ENCODE results near the gene ACTL10. TPM values are rescaled to one million over a fixed set of nuclear protein-coding genes. Genes with fewer than 3 reads are reported as not detected.
A peak's percentile ranks its signal among the peaks of the same experiment; 100 is the strongest.

ACTL10 gene
- total and polyA plus RNA-seq, 2 of the 4 experiments (the other 2 are of a cell fraction), result 0.18 to 0.43 TPM

DNA sequence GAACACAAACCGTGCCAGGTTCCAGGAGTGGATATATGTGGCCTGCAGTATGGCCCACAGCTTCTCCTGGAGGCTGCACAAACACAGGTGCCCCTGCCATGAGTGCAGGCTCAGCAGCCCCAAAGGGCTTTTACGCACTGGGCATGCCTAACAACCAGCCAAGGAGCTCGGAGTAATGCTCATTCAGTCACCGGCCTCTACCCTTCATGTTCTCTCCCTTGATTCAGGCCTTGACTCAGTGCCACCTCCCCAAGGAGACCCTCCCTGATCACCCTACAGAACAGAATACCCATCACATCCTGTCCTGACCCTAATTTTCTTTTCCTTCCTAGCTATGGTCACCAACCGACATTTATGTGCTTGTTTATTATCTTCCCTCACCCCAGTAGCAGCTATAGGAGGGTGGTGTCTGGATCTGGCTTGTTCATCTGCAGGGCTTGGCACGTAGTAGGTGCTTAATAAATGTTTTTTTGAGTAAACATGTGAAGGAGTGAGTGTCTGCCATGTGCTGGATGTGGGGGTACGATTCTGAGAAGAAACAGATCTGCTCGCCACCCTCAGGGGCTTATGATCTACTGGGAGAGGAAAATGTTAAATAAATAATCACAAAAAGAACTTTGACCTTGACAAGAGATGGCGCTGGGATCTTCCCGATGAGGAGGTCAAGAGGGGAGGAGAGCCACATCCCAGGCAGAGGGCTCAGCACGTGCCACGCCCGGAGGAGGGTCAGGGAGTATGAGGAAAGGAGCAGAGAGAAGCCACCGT, 44.1 kb downstream of the ACTL10 start:
- no peak overlapping the region for H2BK15ac ChIP-seq (ENCODE audit: low read depth, low read length)
- no peak overlapping the region for H2AFZ ChIP-seq (replicated peaks; ENCODE audit: low read length, poor library complexity)
- no peak overlapping the region for H2BK20ac ChIP-seq (ENCODE audit: low read depth, low read length)
- CTCF ChIA-PET, result no interaction called here
- H3K4me3 ChIP-seq (ENCODE audit: insufficient read depth, low read depth, low read length), result no peak overlapping the region
- BruUV-seq (replicated peaks), result no TSS peak
- DNase-seq, result no peak
- no peak overlapping the region for H3K18ac ChIP-seq (ENCODE audit: low read depth, low read length)
- no peaks in the 10 kb centered on the region for H3K9me3 ChIP-seq (ENCODE audit: control insufficient read depth, insufficient read depth, low read length)
- no peak overlapping the region for H3K27ac ChIP-seq (ENCODE audit: insufficient read depth, low read length)
- no peak overlapping the region for H4K8ac ChIP-seq (ENCODE audit: low read depth in 2 of 2, low read length in 2 of 2)
- H3K9ac ChIP-seq (ENCODE audit: low read depth, low read length), result no peak overlapping the region
- no peak overlapping the region for H2AK5ac ChIP-seq (ENCODE audit: low read depth, low read length)
- no peaks in the 10 kb centered on the region for H4K20me1 ChIP-seq (ENCODE audit: insufficient read depth, low read length)
- no peaks in the 10 kb centered on the region for H3K27me3 ChIP-seq (ENCODE audit: control insufficient read depth, insufficient read depth, low read length)
- intact Hi-C loops (cut with micrococcal nuclease) (no loop called here), dilution Hi-C loops (cut with HindIII; ENCODE audit: low sequenced_read_pairs, unreplicated experiment) (no loop called here), in situ Hi-C loops (cut with MboI; ENCODE audit: low sequenced_read_pairs) (no loop called here)
- H4K5ac ChIP-seq (ENCODE audit: low read depth, low read length), result no peak overlapping the region
- H3K36me3 ChIP-seq (ENCODE audit: control insufficient read depth, insufficient read depth, low read length), result peaks cover 8% of the 10 kb centered on the region; the same call in 1 of the 2 replicates
- H3K79me1 ChIP-seq (ENCODE audit: low read depth in 1 of 2, low read length in 2 of 2), result 0 out of 4 replicates have a peak, but pooled peaks cover 0 to 2% of the 10 kb centered on the region in 2 experiments
- H3K4me2 ChIP-seq (ENCODE audit: low read depth, low read length), result no peak overlapping the region
- H3K14ac ChIP-seq (replicated peaks; ENCODE audit: low read depth, low read length), result no peak overlapping the region
- H3K9me1 ChIP-seq (ENCODE audit: insufficient read depth, low read length), result 0 out of 2 replicates have a peak, but pooled peaks cover 8% of the 10 kb centered on the region
- H3K4ac ChIP-seq (ENCODE audit: low read depth, low read length), result no peak overlapping the region
- no peak overlapping the region for H3K23ac ChIP-seq (ENCODE audit: low read depth, low read length)
- no peak overlapping the region for H4K91ac ChIP-seq (ENCODE audit: insufficient read depth, low read depth, low read length)
- no peak for ATAC-seq (ENCODE audit: low read depth)
- WGBS, 2 experiments (ENCODE audit: extremely low coverage in 2 of 2, insufficient read length in 1 of 2), result 100% methylated on average over 1 of the region's 14 CpGs; no CpG with 5 or more reads in 1 of the 2 experiments
- peak overlapping the region; percentile 61 for H2AK9ac ChIP-seq (replicated peaks; ENCODE audit: low read depth, low read length, poor library complexity)
- no peak overlapping the region for H3K56ac ChIP-seq (ENCODE audit: extremely low read depth, insufficient read depth, low read length)
- TF ChIP-seq RAD21 (IDR thresholded peaks at IDR 0.05; ENCODE audit: low read length) (no peak), MXI1 (IDR thresholded peaks at IDR 0.05; ENCODE audit: borderline replicate concordance, low read depth, low read length) (no peak), FOS (IDR thresholded peaks at IDR 0.05; ENCODE audit: low read depth, low read length) (no peak), RFX5 (IDR thresholded peaks at IDR 0.05; ENCODE audit: low read depth, low read length) (no peak), MAFK (IDR thresholded peaks at IDR 0.05; ENCODE audit: low read depth, low read length) (no peak), CTCF (conservative IDR thresholded peaks at IDR 0.05; ENCODE audit: low read depth, low read length) (no peak), SMC3 (IDR thresholded peaks at IDR 0.05; ENCODE audit: low read depth, low read length) (no peak), CHD1 (IDR thresholded peaks at IDR 0.05; ENCODE audit: low read depth, low read length) (no peak), NFE2L2 (IDR thresholded peaks at IDR 0.05; ENCODE audit: low read depth, low read length) (no peak)
- TF ChIP-seq, protein P1, sequence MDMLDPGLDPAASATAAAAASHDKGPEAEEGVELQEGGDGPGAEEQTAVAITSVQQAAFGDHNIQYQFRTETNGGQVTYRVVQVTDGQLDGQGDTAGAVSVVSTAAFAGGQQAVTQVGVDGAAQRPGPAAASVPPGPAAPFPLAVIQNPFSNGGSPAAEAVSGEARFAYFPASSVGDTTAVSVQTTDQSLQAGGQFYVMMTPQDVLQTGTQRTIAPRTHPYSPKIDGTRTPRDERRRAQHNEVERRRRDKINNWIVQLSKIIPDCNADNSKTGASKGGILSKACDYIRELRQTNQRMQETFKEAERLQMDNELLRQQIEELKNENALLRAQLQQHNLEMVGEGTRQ (IDR thresholded peaks at IDR 0.05; ENCODE audit: low read depth, low read length), result no peak
- H2BK120ac ChIP-seq (ENCODE audit: low read depth, low read length), result no peak overlapping the region
- POLR2A ChIA-PET (ENCODE audit: unreplicated experiment), result no interaction called here
- no peaks in the 10 kb centered on the region for H3K4me1 ChIP-seq (ENCODE audit: control insufficient read depth, insufficient read depth, low read length)
- no peak overlapping the region for H2BK5ac ChIP-seq (ENCODE audit: low read depth, low read length, poor library complexity, severe bottlenecking)
